Stimulated activated CD4-positive, alpha-beta T cell treated with anti-CD3 and anti-CD28 coated beads, Interleukin-1b, Interleukin-23, amount 100 ng/mL, for 4 hours (primary cell): ENCODE data around the gene ID2.
A peak's percentile ranks its signal among the peaks of the same experiment; 100 is the strongest.

Experiments
- DNase-seq, 2 donors: peaks; one replicate each; pipeline ENCODE4 v3.0.0-alpha.2; 2020; ENCODE audit warnings: low read depth in 2 of 2

ID2 gene, protein sequence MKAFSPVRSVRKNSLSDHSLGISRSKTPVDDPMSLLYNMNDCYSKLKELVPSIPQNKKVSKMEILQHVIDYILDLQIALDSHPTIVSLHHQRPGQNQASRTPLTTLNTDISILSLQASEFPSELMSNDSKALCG

DNA sequence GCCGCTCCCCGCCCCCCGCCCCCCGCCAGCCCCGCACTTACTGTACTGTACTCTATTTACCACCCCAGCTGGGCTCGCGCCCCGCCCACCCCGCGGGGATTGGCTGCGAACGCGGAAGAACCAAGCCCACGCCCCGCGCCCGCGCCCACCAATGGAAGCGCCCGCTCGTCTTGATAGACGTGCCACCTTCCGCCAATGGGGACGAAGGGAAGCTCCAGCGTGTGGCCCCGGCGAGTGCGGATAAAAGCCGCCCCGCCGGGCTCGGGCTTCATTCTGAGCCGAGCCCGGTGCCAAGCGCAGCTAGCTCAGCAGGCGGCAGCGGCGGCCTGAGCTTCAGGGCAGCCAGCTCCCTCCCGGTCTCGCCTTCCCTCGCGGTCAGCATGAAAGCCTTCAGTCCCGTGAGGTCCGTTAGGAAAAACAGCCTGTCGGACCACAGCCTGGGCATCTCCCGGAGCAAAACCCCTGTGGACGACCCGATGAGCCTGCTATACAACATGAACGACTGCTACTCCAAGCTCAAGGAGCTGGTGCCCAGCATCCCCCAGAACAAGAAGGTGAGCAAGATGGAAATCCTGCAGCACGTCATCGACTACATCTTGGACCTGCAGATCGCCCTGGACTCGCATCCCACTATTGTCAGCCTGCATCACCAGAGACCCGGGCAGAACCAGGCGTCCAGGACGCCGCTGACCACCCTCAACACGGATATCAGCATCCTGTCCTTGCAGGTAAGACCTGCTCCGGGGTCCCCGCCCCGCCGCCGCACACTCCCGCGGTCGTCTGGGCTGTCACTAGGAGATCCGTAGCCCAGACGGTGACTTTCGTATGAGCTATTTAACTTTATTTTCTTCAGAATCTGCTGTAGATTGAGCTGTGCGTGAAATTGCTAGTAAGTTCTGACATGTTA lies at the start of gene ID2:
Gene ID2 (plus strand): TSS at position 271 of the 907 bp plus-strand sequence. CDS start 110 bp downstream, at position 381.
- peak; percentile 97 to 99 for DNase-seq

DNA sequence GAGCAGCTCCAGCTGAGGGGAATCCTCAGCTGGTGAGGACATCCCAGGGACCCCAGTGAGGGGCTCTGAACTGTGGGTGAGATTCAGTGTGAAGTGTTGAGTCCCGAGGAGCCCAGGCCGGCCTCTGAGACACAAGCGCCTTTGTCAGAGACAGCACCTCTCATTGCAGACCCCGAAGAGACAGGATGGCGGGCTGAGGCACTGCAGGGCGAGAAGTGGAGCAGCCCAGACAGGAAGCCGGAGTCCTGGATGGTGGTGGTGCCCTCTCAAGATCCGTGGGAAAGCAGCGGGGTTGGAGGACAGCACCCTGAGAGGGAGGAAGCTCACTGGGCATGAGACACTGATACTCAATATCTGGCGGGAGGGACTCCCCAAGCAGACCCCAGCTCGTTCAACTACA lies 49.1 kb upstream of the ID2 start:
- no peak for DNase-seq

GRCh38 chr2:8633186-8633734 lies 48.6 kb upstream of the ID2 start:
- no peak for DNase-seq

DNA sequence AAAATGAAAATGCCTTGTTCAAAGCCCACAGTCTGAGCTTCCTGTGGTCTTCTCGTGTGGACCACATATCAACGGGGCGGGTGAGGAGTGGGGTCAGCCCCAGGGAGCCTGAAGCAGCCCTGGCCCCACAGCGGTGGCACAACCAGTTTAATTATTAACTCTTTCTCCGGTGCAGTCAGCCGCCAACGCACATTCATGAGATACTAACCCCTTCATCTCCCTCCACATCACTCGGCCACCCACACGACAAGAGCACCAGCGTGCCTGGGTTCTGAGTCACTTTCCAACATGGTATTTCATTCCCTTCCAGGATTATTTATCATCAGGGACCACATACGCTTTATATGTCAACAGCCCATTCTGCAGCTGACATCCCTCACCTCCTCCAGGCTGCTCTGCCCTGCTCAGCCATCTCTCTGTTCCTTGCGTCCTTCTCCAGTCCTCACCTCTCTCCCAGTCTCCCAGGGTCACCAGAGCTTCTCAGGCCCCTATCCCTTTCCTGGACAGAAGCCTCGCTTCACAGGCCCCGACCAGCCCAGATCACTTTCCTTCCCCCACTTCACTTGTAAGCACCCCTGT lies 48.0 kb upstream of the ID2 start:
- DNase-seq, result no peak

DNA sequence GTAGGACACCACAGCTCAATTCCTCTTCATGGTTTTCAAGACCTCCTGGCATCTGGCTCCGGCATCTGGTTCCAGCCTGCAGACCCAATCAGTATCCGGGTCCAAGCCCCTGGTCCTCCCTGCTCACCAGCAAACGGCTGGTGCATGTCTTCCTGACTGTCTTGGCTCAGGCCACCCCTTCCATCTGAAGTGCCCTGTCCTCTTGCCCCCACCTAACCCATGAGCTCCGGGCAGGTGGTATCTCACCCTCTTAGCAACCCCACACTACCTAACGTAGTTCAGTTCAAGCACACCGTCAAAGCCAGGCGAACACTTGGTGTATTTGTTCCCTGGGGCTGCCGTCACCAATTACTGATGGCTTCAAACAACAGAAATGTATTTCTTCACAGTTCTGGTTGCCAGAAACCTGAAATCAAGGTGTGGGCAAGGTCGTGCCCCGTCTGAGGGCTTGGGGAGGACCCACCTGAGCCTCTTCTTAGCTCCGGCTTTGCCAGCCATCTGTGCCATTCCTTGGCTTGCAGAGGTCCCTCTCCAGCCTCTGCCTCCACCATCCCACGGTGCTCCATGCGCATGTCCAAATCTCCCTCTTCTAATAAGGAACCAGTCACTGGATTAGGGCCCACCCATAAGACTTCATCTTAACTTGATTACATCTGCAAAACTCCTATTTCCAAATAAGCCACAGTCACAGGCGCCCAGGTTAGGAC lies 47.2 kb upstream of the ID2 start:
- DNase-seq, result no peak

GRCh38 chr2:8636041-8636491 lies 45.8 kb upstream of the ID2 start:
- DNase-seq, result no peak

DNA sequence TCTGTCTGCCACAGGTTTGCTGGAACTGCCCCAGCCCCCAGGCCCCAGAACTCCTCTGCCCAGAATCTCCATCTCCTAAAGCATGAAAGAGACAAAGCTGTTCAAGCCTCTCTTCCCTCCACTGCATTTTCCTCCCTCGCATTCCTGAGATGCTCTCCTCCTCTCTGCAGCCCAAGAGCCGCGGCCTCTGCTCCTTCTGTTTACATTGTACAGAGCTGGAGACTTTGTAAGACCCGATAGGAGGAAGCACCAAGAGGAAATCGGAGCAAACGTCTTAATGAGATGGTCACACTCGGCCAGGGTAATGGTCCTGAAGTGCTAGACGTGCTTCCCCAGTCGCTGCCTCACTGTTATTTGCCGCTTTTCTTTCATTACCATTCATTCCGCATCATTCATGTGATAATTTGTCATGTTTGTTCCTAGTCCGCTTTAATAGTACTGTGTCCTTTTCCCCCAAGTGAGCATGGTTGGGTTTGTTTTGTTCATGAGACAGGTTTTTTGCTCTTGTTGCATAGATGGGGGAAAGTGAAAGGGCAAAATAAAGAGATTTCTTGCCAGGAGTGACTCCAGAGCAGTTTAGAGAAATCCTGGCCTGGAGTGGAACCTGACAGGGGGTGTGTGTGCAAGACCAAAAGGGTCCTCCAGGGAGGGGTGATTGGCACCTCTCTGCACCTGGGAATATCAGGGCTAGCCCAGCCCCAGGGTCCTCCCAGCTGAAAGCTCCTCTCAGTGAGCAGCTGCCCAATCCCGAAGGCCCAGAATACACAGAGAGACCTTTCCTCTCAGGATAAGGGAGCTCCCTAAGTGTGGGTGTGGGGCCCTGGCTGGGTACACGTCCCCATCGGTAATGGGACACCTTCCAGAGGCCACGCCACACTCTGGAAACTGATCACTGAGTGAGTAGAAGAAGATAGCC lies 44.9 kb upstream of the ID2 start:
- no peak for DNase-seq

DNA sequence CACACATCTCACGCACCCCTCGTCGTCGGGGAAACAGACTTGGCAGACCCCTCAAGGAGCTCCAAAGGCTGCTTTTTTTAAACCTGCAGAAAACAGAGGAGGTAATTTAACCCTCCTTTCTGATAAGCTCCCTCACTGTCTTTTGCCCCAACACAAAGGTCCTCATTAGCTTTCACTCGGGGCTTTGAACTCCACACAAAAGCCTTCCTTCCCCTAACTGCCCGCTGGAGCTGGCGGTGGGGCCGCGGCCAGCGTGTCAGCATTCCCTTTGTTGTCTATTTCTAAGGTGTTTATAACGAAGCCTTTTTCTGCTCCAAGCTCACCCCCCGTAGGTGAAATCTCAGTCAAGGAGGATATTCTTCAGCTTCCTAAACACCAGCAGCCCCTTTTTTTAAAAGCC lies 43.5 kb upstream of the ID2 start:
- no peak for DNase-seq

DNA sequence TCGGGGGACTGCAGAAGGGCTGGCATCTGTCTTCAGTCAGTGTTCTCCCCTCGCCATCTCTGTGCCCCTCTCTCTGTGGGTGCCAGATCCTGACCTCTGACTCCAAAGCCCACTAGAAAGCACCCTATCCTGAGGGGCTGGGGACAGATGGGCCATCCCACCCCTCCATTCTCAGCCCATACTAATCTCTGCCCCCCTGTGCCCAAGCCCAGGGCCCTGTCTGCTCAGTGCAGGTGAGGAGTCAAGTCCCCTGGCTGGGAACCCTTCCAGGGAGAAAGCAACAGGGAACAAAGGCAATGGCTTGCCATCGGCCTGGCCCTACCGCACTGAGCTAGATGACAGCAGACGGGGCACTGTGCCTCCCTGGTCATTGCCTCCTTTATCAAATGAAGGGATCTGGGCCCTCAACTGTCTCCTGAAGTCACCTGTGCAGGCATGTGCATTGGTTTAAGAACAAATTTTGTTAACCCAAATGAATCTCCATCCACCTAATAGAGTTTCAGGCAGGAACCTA lies 42.7 kb upstream of the ID2 start:
- DNase-seq, result no peak

GRCh38 chr2:8640498-8640897 lies 41.4 kb upstream of the ID2 start:
- no peak for DNase-seq

GRCh38 chr2:8641301-8641965 lies 40.4 kb upstream of the ID2 start:
- no peak for DNase-seq

DNA sequence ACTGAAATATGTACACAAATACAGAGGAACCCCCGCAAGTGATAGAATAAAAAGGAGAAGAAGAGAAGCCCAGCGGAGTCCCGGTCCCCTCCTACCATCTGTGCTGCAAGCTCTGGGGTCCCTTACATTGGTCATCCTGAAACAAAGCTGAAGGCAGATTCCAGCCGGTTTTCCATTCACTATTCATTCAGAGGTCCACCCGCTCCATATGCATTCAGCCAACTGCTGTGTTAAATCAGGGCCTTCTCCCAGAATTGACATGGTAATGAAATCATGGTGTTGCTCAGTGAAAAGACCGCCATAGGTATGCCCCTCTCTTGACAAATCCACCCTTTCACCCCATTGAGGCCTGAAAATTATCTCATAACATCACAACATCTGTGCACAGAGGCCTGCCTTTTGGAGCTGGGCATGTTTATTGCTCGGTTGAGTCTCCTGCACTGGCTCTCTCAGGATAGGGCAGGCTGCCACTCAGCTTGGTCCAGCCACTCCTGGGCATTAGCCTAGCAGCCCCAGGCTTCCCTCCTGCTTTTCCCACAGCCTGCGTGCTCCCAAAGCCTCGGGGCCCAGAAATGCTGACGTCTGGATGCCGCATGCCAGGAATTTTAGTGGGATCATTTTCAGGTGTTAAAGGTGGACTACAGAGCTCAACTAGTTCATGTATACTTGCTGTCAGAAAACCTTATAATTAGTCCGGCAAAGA lies 39.3 kb upstream of the ID2 start:
- no peak for DNase-seq

GRCh38 chr2:8643250-8643995 lies 38.4 kb upstream of the ID2 start:
- no peak for DNase-seq

DNA sequence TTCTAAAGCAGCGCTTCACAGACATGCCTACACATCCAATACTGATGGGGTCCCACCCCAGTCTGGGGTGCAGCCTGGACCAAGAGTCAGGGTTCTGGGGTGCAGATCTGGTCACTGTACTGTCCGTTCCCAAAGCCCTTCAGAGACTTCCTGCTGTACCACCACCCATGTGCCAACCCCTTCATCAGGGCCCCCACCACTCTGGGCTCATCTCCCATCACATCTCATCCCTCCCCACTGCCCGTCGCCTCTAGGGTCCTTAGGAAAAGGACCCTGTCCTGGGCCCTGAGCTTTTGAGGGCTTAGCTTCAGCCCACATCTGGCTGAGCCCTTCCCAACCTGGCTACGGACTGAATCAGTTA lies 37.9 kb upstream of the ID2 start:
- no peak for DNase-seq

- no peak for DNase-seq
These were observed 37.2 kb upstream of the ID2 start for GRCh38 chr2:8644605-8645175.

- DNase-seq, result no peak
These were observed 36.6 kb upstream of the ID2 start for GRCh38 chr2:8645176-8645831.

DNA sequence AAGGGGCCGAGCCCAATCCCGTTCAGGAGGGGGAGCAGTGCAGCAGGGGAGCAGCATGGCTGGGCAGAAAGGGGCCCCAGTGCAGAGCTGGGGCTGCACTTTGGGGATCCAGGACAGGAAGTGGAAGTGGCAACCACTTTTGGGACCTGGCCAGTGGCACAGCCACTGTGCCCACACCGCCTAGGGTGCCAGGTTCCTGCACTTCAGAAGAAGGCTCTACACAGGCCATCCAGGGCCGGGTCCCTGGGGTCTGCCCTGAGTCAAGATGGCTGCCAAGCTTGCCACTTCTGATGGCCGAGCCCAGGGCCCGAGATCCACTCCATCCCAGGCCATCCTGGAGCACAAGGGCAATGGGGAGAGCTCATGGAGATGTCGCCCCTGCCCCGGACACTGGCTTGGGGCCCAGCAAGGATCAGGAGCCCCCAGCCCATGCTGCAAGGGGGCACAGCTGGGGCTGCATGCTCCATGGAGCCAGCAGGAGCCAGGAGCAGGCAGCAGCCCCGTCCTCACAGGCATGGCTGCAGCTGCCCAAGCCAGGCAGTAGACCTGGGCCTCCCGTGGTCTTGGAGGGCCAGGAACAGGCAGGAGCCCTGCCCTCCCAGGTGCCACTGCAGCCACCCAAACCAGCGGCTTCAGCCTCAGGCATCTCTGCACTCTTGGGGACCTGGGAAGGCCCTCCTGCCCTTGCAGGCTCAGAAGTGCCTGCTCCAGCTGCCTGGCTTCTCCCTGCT lies 35.0 kb upstream of the ID2 start:
- no peak for DNase-seq
